Measurements from ENCODE around the gene ROCK2. TPM values are rescaled to one million over a fixed set of nuclear protein-coding genes. Genes with fewer than 3 reads are reported as not detected.

The ROCK2 gene
- total RNA-seq, 1 donor from 2014 or later: 54.3 TPM

DNA sequence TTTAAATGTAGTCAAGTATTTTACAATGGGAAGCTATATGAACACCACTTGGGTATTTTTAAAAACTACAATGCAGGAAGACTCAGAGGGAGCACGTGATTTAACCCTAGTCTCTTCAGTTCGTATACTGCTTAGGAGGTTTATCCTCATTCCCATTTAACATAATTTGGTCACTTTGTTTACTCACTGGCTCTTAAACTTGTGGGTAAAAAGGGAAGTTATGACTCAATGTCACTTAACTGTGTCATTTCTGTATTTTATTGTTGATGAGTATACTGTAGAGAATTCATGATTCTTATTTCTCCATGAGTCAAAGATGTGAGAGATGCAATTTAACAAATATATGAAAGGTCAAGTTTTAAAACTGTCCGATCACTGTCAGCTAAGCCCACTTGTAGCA is 141.0 kb downstream of the ROCK2 start:
- TF ChIP-seq, protein P1, sequence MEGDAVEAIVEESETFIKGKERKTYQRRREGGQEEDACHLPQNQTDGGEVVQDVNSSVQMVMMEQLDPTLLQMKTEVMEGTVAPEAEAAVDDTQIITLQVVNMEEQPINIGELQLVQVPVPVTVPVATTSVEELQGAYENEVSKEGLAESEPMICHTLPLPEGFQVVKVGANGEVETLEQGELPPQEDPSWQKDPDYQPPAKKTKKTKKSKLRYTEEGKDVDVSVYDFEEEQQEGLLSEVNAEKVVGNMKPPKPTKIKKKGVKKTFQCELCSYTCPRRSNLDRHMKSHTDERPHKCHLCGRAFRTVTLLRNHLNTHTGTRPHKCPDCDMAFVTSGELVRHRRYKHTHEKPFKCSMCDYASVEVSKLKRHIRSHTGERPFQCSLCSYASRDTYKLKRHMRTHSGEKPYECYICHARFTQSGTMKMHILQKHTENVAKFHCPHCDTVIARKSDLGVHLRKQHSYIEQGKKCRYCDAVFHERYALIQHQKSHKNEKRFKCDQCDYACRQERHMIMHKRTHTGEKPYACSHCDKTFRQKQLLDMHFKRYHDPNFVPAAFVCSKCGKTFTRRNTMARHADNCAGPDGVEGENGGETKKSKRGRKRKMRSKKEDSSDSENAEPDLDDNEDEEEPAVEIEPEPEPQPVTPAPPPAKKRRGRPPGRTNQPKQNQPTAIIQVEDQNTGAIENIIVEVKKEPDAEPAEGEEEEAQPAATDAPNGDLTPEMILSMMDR (IDR thresholded peaks at IDR 0.05): no peak
- H3K4me1 ChIP-seq: peaks cover 16% of the 10 kb centered on the region
- no peak overlapping the region for H3K4me3 ChIP-seq
- H3K27ac ChIP-seq: no peak overlapping the region
- ATAC-seq: peak; percentile 53 to 74
- intact Hi-C loops (cut with DNase I): no loop called here
- H3K9me3 ChIP-seq: no peaks in the 10 kb centered on the region
- H3K27me3 ChIP-seq (ENCODE audit: low read depth): no peaks in the 10 kb centered on the region
- DNase-seq: no peak
- peaks cover 65% of the 10 kb centered on the region for H3K36me3 ChIP-seq

DNA sequence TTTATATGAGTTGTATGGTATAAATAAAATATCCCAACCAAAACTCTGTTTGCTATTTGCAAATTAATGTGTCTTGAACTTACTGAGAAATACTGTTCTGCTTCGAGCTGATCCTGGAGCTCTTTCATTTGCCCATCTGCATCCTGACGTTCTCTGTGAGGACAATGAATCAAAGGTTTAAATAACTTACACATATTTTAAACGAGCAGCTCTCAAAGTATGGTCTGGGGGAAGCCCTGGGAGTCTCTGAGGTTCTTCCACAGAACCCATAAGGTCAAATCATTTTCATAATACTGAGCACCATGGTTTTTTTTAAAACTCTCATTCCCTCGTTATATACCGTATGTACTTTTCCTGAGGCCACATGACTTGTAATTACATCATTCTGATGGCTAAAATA is 142.5 kb downstream of the ROCK2 start:
- H3K36me3 ChIP-seq: peaks cover 71% of the 10 kb centered on the region

DNA sequence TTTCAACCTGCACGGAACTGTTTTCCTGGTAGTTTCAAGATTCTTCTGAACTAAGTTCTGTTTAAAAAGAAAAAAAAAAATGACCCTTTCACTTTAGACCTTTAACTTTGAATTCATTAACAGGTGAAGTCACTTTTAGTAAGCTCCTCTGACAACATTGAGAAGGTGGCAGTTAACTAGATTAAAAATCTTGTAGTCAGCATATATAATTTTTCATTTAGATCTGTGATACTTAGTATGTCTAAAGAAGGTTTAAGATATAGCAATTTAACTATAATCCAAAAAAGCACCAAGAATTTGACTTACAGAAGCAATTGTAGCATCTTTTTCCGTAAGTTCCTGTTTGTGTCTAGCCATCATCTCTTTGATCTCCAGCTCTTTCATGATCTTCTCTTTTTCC is 143.8 kb downstream of the ROCK2 start:
- intact Hi-C loops (cut with DNase I): no loop called here
- Histone ChIP-seq H3K4me1 (peaks cover 16% of the 10 kb centered on the region), H3K36me3 (peaks cover 75% of the 10 kb centered on the region), H3K4me3 (no peak overlapping the region), H3K27ac (no peak overlapping the region), H3K27me3 (ENCODE audit: low read depth) (no peaks in the 10 kb centered on the region), H3K9me3 (no peaks in the 10 kb centered on the region)
- TF ChIP-seq, protein P1 (IDR thresholded peaks at IDR 0.05): no peak
- no peak for DNase-seq
- no peak for ATAC-seq

More for the DNA sequence above, 142.5 kb downstream of the ROCK2 start:
- no peak overlapping the region for H3K4me3 ChIP-seq
- TF ChIP-seq, protein P1 (IDR thresholded peaks at IDR 0.05): no peak
- H3K27ac ChIP-seq: no peak overlapping the region
- H3K27me3 ChIP-seq (ENCODE audit: low read depth): no peaks in the 10 kb centered on the region
- peaks cover 16% of the 10 kb centered on the region for H3K4me1 ChIP-seq
- no peak for DNase-seq
- no peaks in the 10 kb centered on the region for H3K9me3 ChIP-seq
- intact Hi-C loops (cut with DNase I): no loop called here
- ATAC-seq: no peak

DNA sequence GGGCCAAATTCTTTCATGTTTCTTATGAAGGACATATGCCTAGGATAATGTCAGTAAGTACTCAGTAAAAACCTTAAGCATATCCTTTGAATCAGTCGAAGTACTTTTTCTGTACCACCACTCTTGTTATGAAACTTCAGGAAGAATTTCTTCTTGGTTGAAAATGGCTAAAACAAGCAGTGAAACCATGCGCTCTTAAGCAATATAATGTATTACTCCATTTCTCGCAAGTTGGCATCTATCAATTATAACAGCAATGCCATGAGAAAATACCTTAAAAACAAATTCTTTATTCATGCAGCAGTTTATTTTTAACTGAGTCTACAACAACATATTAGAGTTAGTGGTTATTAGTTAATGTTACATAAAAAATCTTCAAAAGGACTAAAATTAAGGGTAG is 148.2 kb downstream of the ROCK2 start:
- DNase-seq: no peak
- intact Hi-C loops (cut with DNase I): no loop called here
- Histone ChIP-seq H3K4me1 (no peaks in the 10 kb centered on the region), H3K27ac (no peak overlapping the region), H3K27me3 (ENCODE audit: low read depth) (no peaks in the 10 kb centered on the region), H3K4me3 (no peak overlapping the region), H3K36me3 (peaks cover 96% of the 10 kb centered on the region), H3K9me3 (no peaks in the 10 kb centered on the region)
- ATAC-seq: no peak
- TF ChIP-seq, protein P1 (IDR thresholded peaks at IDR 0.05): no peak

DNA sequence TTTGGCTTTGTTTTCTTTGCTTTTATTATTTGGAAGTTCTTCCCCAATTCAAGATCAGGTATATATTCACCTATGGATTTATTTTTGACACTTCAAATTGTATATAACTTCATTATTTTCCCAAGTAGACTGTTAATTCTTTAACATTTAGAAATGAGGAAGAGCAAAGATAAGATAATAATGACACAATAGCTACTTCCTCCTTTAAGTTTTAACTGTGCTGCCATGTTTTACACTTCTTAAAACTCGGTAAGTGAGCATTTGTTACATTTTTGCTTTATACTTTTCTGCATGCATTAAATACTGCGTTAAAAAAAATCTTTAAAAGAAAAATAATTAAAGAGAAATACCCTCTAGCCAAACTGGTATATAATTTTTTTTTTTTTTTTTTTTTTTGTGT is 156.7 kb downstream of the ROCK2 start:
- intact Hi-C loops (cut with DNase I): no loop called here
- Histone ChIP-seq H3K27ac (no peak overlapping the region), H3K36me3 (peaks cover 71% of the 10 kb centered on the region)

More for the DNA sequence above, 156.7 kb downstream of the ROCK2 start:
- no peak overlapping the region for H3K4me3 ChIP-seq
- TF ChIP-seq, protein P1 (IDR thresholded peaks at IDR 0.05): no peak
- H3K27me3 ChIP-seq (ENCODE audit: low read depth): no peaks in the 10 kb centered on the region
- ATAC-seq (no peak), DNase-seq (no peak)
- no peaks in the 10 kb centered on the region for H3K9me3 ChIP-seq
- no peaks in the 10 kb centered on the region for H3K4me1 ChIP-seq

Data from lower lobe of right lung (tissue), 2 donors.